DMS153 (cell line): Measurements from ENCODE around the gene TBC1D12.
"Not testable (repeated sequence)": the region's sequence is repeated elsewhere in the genome, so short reads cannot be mapped to it uniquely, and the experiment has no call there.

Experiments
- DNase-seq: peaks from one replicate; lab custom pipeline; 2025; lab: John Stamatoyannopoulos, UW

The TBC1D12 gene

GRCh38 chr10:94546049-94546900 is 143.9 kb downstream of the TBC1D12 start:
- no peak for DNase-seq

- no peak for DNase-seq
These were observed 144.5 kb downstream of the TBC1D12 start for GRCh38 chr10:94546901-94547185.

DNA sequence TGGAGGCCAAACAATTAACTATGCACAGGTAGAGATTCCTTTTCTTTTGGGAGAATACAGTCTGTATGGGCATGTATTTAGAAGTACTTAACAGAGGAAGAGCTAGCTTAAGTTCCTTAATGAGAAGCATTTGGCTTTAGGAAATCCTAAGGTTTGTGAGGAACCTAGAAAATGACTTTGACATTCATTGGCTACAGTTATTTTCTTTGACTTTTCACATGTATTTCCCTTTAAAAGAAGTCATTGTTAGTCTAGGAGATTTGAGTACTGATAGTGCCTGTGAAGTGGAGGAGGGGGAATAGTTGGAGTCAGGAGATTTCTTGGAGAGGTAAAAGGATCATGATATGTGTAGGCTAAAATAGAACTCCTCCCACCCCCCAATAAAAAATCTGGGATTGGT is 146.9 kb downstream of the TBC1D12 start:
- no peak for DNase-seq

GRCh38 chr10:94567714-94568307 is 165.5 kb downstream of the TBC1D12 start:
- not testable (repeated sequence) for DNase-seq

- DNase-seq: no peak
These were observed 168.7 kb downstream of the TBC1D12 start for GRCh38 chr10:94571081-94571480.

GRCh38 chr10:94571528-94571927 is 169.2 kb downstream of the TBC1D12 start:
- DNase-seq: no peak

DNA sequence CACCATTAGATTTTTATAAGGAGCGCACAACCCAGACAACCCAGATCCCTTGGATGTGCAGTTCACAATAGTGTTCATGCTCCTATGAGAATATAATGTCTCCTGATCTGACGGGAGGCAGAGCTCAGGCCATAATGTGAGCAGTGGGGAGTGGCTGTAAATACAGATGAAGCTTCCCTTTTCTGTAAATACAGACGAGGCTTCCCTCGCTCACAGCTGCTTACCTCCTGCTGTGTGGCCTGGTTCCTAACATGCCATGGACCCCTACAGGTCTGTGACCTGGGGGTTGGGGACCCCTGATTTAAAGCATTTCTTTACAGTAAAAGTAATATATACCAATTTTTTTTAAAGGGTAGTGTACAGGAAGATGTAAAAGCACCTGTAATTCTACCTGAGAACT is 176.4 kb downstream of the TBC1D12 start:
- no peak for DNase-seq

GRCh38 chr10:94583124-94583523 is 180.8 kb downstream of the TBC1D12 start:
- DNase-seq: no peak
